Stimulated activated CD8-positive, alpha-beta memory T cell treated with anti-CD3 and anti-CD28 coated beads, Interleukin-12 subunit alpha, Interleukin-12 subunit beta, amount 100 ng/mL, for 24 hours (primary cell): ENCODE measurements around the gene RHPN2.
"Not testable (repeated sequence)": the region's sequence is repeated elsewhere in the genome, so short reads cannot be mapped to it uniquely, and the experiment has no call there.

Experiments used
- DNase-seq: peaks from one replicate; pipeline ENCODE4 v3.0.0-alpha.2; 2020; ENCODE audit errors: extremely low read depth

Gene RHPN2

DNA sequence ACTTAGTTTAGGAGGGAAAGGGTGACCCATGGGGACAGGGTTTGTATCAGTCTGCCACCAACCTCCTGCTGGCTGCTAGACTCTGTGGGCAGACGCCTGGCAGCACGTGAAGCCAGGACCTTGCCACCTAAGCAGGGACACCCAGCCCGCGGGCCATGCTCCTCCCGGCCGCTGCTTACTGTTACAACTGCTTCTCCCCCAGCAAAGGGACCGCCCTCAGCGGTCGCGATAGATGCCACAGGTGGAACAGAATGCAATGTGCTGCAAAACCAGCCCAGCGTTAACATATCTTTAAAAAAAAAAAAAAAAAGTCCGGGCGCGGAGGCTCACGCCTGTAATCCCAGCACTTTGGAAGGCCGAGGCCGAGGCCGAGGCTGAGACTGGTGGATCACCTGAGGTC, 1.9 kb upstream of the RHPN2 start:
- DNase-seq = no peak

DNA sequence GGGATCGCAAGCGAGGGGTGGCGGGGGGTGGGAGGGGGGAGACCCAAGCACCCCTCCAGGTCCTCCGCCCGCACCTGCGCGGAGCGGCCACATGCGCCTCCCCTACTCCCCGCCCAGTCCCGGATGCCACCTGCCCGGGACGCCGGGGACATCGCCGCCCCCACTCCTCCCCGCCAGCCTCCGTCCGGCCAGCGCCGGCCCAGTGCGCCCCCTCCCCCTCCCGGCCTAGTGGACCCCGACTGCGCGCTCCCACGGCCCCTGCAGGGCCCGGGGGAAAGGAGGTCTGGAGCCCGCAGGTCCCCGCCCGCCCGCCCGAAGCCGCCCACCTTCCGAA, 263 bp downstream of the RHPN2 start:
- DNase-seq = peak; percentile 5

DNA sequence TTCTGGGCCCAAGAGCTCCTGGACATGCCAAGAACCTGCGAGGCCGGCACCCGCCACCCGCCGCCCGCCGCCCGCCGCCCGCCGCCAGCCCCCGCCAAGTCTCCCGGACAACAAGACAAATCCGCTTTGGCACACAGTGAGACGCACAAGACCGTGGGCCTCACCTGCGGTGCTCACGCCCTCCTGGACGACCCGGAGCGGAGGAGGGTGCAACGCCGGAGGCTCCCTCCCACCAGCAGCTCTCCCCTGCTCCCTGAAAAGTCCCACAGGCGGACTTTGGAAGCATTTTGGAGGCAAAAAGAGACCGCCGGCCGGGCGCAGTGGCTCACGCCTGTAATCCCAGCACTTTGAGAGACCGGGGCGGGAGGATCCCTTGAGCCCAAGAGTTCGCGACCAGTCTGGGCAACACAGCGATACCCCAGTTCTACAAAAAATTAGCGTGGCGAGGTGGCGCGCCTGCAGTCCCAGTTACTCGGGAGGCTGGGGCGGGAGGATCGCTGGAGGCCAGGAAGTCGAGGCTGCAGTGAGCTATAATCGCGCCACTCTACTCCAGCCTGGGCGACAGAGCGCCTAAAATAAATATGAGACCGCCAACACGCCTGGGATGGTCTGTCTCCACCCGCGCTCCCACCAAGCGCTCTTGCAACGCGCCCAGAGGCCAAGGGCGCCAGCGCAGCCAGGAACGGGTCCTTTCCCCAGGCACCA, 783 bp downstream of the RHPN2 start:
- no peak for DNase-seq

DNA sequence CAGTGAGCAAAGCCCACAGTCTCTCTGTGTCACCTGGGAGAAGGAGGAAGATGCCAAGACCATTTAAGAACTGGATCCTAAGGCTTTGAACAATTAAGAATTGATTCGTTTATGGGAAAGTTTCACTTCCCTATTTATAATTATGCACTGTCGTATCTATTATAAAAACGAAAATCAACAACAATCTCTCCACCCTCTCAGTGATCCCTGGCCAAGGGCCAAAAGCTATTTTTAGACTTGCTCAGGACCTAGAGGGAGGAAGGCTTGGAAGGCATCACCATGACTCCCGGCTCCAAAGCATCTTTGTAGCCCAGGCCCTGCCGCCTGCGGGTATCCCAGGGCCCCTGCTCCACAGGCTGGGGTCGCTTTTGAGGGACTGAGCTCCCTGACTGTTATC, 1.3 kb downstream of the RHPN2 start:
- DNase-seq = no peak

DNA sequence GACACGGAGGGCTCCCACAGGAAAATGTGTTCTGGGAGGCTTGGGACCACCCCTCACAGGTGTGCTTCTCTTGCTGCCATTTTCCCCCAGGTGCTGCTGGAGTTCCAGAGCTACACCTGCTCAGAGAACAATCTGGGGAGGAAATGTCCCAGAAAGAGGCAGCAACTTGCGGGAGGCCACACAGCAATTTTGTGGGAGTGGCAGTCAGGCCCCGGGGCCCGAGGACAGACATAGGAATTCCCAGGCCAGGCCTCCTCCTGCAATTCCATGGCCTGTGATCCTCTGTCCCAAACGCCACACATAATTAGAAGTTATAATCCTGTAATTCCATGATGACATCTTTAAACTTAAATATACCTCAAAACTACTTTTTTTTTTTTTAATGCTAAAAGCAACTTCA, 1.8 kb downstream of the RHPN2 start:
- no peak for DNase-seq

DNA sequence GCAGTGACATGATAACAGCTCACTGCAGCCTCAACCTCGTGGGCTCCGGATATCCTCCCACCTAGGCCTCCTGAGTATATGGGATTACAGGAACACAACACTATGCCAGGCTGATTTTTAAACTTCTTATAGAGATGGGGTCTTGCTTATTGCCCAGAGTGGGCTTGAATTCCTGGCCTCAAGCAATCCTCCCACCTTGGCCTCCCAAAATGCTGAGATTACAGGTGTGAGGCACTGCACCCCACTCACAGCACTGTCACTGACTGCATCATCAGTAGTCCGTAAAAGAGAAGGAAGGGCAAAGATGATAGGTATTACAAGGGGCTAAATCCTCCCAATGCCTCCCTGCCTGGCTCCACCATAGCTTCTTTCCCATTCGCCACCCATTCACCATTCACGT, 4.1 kb downstream of the RHPN2 start:
- no peak for DNase-seq

DNA sequence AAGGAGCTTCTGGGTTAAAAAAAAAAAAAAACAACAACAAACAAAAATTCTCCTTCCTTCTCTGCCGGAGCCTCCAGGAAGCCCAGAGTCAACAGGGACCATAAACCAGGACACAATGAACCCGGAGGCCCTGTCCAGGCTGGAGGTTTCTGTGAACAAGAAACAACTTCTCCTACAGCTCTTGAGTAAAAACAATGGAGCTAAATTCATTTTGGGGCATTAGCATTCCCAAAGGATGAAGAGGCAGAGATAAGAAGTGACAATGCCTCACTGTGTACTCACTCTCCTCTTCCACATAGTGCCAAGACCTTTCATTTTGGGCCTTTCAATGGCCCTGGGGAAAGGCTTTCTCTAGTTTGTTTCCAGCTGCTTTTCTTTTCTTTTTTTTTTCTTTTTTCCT, 9.0 kb downstream of the RHPN2 start:
- DNase-seq = no peak

DNA sequence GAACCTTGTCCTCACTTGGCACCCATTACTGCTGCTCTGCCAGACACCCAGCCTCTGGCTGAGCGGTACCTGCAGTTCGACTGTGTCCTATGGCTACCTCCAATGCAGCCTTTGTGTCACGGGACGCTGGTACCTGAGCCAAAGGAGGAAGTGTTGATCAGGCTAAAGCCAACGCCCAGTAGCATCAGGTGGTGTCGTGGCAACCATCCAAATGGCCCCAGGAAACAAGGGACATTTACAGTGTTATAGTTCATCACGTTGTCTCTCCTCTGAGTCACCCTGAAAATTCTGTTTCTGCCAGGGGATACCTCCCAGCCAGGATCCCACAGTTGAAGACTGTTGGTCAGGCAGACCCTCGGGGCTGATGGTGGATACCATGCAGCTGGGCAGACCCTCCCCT, 10.1 kb downstream of the RHPN2 start:
- DNase-seq = no peak

DNA sequence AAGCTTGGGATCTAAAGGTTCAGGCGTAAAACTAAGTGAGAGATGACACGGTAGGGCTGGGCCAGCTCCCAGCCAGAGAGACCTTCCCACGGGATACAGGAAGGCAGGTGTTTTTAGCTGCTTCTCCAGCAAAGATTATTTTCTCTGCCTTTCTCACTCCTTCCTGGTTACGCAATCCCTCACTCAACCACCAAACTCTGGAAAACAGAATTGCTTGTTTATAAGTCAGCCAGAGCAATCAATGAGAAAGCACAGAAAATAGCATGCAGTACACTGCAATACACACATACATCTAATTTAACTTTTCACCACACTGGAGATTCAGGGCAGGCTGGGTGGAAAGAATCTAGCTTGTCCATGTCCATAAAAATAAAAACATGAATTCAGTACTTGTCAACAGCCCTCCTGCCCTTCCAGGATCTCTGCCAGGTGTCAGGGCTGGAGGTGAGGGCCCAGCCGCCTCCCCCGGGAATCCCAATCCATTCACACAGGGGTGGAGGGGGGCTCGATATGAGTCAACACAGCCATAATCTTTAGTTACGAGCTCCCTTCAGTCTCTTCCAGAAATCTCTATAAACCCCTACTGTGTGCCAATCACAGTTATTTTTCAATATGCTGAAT, 12.2 kb downstream of the RHPN2 start:
- no peak for DNase-seq

DNA sequence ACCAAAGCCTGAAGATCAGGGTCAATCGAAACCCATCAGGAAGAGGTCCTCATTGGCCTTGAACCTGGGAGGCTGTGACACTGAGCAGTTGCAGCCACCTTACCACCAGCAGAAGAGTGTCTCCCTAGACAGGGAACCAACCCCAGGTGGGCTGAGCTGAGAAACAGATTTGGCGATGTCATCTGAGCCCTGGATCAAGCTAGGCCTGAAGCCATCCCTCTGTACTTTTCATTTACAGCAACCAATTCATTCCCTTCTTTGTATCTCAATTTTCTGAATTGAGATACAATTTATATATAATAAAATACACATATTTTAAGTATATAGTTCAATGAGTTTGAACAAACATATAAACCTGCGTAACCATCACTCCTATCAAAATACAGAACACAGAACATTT, 14.6 kb downstream of the RHPN2 start:
- DNase-seq = no peak

DNA sequence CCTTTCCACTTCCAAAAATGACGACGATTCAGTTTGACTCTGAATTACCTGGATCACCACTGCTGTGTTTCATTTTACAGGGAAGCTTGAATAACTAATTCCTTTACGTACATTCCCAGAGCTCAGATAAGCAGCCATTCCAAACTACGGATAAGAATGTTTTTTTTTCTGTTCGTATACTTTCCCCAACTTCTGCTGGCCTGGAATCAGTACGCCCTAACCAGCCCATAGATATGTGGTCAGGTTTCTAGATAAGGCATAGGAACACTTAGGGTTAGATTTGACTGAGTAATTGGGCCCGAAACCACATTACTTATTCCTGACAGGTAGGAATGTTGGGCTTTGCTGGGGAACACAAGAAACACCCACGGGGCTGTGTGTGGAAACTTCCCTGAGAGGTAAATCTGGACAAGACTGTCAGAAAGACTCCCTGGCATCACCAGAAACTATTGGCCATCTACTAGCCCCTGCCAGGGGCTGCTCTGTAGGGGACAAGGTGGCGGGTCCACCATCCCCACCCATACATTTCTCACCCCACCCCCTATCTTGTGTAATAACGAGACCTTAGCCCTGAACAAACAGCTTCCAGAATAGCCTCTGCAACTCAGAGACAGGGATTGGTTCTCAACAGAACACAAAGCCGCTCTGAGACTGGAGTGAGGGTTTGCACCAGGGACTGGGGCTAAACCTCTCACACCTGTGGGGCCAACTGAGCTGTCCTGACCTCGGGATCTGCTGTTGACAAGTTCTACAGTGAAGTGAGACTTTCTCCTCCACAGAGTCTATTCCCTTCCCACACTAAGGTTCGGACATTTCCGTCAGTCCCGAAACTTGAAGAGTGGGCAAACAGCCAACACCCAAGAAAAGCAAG, 15.6 kb downstream of the RHPN2 start:
- no peak for DNase-seq

DNA sequence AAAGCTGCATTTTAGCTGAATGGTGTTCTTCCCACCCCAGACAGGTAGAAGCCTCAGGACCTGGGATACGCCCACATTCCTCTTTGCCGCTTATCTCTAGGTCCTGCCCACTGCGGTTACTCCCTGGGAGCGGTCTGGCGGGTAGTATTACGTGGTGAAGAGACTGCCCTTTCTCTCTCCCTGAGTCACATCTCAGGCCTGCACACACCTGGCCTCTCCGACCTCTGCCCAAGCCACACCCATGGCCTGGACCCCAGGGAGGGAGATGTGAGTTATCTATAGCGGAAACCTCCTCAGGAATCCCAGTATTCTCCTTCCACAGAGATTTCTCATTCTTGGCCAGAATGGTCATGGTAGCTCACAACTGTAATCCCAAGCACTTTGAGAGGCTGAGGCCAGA, 17.3 kb downstream of the RHPN2 start:
- no peak for DNase-seq

DNA sequence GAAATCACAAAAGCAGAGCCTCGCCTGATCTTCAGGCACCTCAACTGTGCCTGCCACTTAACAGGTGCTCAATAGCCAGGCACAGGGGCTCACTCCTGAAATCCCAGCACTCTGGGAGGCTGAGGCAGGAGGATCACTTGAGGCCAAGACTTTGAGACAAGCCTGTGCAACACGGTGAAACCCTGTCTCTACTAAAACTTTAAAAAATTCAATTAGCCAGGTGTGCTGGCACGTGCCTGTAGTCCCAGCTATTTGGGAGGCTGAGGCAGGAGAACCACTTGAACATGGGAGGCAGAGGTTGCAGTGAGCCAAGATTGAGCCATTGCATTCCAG, 22.9 kb downstream of the RHPN2 start:
- DNase-seq = not testable (repeated sequence)

DNA sequence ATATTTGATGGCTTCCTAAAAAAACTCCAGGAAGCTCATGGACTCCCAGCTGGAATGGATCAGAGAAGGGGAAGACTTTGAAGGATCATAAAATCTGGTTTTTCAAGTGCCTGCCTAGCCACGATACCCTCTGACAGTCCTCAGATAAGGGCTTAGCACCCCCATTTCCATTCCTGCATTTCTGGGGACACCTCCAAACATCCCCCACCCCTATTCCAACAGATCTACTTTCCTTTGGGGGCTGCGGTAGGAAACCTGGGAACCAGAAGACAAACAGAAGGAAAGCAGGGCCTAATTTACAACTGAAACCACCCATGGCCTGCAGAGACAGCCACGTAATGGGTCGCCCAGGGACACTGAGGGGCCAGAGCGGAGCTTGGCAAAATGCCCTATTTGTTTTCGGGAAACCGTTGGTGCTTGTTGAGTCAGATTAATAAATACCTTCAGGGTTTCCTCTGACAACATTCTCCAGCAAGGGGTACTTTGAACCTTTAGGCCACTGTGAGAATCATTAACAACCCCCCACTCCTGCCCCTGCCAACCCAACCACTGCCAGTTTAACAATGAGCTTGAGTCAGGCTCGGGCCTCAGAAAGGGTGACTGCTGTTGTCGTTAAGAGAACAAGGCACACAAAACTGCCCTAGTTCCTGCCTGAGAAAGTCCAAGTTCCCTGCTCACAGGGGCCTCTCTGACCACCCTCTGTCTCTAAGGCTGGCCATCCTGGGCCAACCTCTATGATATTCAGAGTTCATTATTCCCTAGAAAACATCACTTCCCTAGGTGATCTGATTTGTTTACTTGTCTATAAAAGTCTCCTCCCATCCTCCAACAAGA, 23.5 kb downstream of the RHPN2 start:
- no peak for DNase-seq

DNA sequence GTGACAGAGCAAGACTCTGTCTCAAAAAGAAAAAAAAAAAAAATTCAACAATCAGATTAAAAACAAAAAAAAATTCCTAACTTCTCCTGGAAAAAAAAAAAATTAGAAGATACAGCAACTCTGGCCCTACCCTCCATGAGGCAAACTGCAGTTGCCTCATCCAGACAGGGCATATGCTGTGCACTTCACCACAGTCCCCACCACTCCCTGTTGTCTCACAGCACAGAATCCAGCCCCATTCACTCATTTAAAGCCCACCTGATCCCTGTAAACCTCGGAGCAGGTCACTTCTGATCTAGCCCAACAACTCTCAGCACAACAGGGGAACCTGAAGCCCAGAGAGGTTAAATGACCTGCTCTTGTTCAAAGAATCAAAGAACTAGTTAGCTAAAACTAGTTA, 24.9 kb downstream of the RHPN2 start:
- DNase-seq = no peak

DNA sequence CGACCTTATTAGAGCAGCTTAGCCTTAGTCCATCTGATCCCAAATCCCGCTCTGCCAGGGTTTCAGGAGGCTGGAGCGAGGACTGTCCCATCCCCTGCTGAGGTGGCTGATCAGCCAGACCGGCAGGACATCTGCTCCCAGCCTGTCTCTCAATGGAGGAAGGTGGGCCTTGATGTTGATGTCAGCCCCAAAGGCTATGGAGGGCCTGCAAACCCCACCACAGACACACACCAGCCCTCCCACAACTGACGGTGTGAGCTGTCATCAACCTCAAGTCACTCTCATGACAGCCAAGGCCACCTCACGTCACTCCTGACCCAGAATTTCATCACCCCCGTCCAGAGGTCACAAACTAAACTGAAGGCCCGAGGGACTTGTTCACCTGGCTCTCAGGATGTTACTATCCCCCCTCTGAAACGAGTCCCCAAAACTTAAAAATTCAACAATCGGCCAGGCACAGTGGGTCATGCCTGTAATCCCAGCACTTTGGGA, 25.5 kb downstream of the RHPN2 start:
- no peak for DNase-seq

DNA sequence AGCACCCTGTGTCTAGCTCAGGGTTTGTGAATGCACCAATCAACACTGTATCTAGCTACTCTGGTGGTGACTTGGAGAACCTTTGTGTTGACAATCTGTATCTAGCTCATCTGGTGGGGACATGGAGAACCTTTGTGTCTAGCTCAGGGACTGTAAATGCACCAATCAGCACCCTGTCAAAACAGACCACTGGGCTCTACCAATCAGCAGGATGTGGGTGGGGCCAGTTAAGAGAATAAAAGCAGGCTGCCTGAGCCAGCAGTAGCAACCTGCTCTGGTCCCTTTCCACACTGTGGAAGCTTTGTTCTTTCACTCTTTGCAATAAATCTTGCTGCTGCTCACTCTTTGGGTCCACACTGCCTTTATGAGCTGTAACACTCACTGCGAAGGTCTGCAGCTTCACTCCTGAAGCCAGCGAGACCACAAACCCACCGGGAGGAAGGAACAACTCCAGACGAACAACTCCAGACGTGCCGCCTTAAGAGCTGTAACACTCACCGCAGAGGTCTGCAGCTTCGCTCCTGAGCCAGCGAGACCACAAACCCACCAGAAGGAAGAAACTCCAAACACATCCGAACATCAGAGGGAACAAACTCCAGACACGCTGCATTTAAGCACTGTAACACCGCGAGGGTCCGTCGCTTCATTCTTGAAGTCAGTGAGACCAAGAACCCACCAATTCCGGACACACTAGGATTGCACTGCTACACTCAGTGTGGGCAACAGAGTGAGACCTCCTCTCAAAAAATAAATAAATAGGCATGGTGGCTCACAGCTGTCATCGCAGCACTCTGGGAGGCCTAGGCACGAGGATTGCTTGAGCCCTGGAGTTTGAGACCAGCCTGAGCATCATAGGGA, 27.3 kb downstream of the RHPN2 start:
- DNase-seq = not testable (repeated sequence)

DNA sequence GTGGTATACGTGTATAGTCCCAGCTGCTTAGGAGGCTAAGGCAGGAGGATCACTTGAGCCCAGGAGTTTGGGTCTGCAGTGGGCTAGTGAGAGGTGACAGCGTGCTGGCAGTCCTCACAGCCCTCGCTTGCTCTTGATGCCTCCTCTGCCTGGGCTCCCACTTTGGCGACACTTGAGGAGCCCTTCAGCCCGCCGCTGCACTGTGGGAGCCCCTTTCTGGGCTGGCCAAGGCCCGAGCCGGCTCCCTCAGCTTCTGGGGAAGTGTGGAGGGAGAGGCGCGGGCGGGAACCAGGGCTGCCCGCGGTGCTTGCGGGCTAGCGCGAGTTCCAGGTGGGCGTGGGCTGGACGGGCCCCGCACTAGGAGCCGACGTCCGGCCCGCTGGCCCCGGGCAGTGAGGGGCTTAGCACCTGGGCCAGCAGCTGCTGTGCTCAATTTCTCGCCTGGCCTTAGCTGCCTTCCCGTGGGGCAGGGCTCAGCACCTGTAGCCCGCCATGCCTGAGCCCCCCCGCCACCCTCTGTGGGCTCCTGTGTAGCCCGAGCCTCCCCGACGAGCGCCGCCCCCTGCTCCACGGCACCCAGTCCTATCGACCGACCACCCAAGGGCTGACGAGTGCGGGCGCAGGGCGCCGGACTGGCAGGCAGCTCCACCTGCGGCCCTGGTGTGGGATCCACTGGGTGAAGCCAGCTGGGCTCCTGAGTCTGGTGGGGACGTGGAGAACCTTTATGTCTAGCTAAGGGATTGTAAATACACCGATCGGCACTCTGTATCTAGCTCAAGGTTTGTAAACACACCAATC, 28.1 kb downstream of the RHPN2 start:
- not testable (repeated sequence) for DNase-seq

DNA sequence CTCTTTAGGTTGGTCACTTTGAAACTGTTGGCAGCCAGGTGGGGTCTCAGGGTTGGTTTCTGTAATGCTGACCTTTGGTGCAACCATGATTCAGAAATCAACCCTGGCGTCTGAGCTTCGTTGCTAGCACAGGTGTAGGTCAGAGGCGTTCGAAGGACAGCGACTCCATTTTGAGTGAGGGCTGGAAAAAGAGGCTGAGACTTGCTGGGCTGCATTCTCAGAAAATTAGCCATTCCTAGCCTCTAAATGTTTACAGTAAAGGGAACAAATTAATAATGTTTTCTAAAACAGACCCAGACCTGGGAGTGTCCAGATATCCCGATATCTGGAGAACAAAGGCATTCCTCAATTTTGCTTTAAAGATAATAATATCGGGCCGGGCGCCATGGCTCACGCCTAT, 29.2 kb downstream of the RHPN2 start:
- no peak for DNase-seq

DNA sequence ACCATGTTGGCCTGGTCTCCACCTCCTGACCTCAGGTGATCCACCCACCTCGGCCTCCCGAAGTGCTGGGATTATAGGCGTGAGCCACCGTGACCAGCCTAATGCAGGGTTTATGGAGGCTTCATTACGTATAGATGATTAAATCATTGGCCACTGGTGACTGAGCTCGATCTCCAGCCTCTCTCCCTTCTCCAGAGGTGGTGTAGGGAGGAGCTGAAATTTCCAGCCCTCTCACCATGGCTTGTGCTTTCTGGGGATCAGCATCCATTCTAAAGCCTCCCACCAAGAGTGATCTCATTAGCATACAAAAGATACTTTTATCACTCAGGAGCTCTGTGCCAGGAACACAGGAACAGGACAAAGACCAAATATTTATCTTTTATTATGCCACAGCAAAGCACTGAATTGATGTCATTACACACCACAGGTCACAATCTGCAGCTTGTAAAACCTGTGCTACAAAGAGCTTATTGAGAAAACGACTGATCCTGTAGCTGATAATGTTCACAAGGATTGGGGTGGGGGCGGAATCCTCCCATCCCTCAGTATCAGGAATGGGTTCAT, 32.4 kb downstream of the RHPN2 start:
- DNase-seq = no peak
